ENCODE results near the gene CGNL1. TPM values are rescaled to one million over a fixed set of nuclear protein-coding genes. Genes with fewer than 3 reads are reported as not detected.

Gene CGNL1
- total and polyA plus RNA-seq, 10 of the 15 experiments (the other 5 are each of a cell fraction or from before 2014, with no cell fraction given) = under 0.01 to 0.27 (median 0.04) TPM; not detected in 3

GRCh38 chr15:57345584-57345983, 30.7 kb upstream of the CGNL1 start:
- ATAC-seq (no peak), FAIRE-seq (no peak), DNase-seq (ENCODE audit: low read depth, low spot score) (no peak)
- WGBS (ENCODE audit: insufficient coverage, insufficient replicate concordance, low lambda C conversion rate, missing lambda C conversion rate) = 22% methylated on average over 5 of the region's 5 CpGs
- SMC1A ChIA-PET (ENCODE audit: uncharacterized antibody, unreplicated experiment) = interaction anchor here (1.5 to 2.4 kb wide), 3 partner anchors 40 to 199 kb away, joined by 3 to 13 read pairs (median 6); no protein-coding TSS in a partner anchor
- POLR2A ChIA-PET = no interaction called here
- no peak overlapping the region for H2AFZ ChIP-seq (ENCODE audit: control insufficient read depth, low read depth, low read length)
- no peak overlapping the region for H3K9ac ChIP-seq (ENCODE audit: control insufficient read depth, insufficient read depth, low read length)
- H3K4me2 ChIP-seq (ENCODE audit: control insufficient read depth, insufficient read depth) = no peak overlapping the region
- no peak overlapping the region for H3K4me3 ChIP-seq
- BruUV-seq (replicated peaks) = no TSS peak
- H3K79me2 ChIP-seq (ENCODE audit: control insufficient read depth, insufficient read depth, low read length) = no peaks in the 10 kb centered on the region
- no peak overlapping the region for H3K27ac ChIP-seq (ENCODE audit: control insufficient read depth, insufficient read depth)
- H3K9me3 ChIP-seq (replicated peaks; ENCODE audit: control insufficient read depth, insufficient read depth, low read length) = no peaks in the 10 kb centered on the region
- H3K4me1 ChIP-seq (ENCODE audit: control insufficient read depth, insufficient read depth, low read length) = no peaks in the 10 kb centered on the region
- TF ChIP-seq EGR1 (IDR thresholded peaks at IDR 0.05; ENCODE audit: borderline replicate concordance in 1 of 2, low read depth in 2 of 2, low read length in 2 of 2) (no peak), FOXM1 (IDR thresholded peaks at IDR 0.05; ENCODE audit: low read depth, low read length) (no peak), CBX3 (IDR thresholded peaks at IDR 0.05; ENCODE audit: borderline replicate concordance, low read depth) (no peak), TCF7 (IDR thresholded peaks at IDR 0.05; ENCODE audit: borderline replicate concordance) (no peak), GATAD2B (conservative IDR thresholded peaks at IDR 0.05; ENCODE audit: low read depth) (no peak), RAD51 (IDR thresholded peaks at IDR 0.05) (no peak), TAF1 (IDR thresholded peaks at IDR 0.05; ENCODE audit: borderline replicate concordance, low read depth, low read length) (no peak), PAX8 (IDR thresholded peaks at IDR 0.05) (no peak), CREB1 (IDR thresholded peaks at IDR 0.05; ENCODE audit: low read depth) (no peak), NFIC (IDR thresholded peaks at IDR 0.05; ENCODE audit: low read depth, low read length) (no peak), SMC3 (IDR thresholded peaks at IDR 0.05; ENCODE audit: borderline replicate concordance, low read length) (no peak), PAX5 (IDR thresholded peaks at IDR 0.05; ENCODE audit: borderline replicate concordance, low read depth, low read length) (no peak), MTA2 (IDR thresholded peaks at IDR 0.05; ENCODE audit: low read depth) (no peak), ELK1 (IDR thresholded peaks at IDR 0.05; ENCODE audit: low read depth, low read length) (no peak)
- TF ChIP-seq, protein P1, sequence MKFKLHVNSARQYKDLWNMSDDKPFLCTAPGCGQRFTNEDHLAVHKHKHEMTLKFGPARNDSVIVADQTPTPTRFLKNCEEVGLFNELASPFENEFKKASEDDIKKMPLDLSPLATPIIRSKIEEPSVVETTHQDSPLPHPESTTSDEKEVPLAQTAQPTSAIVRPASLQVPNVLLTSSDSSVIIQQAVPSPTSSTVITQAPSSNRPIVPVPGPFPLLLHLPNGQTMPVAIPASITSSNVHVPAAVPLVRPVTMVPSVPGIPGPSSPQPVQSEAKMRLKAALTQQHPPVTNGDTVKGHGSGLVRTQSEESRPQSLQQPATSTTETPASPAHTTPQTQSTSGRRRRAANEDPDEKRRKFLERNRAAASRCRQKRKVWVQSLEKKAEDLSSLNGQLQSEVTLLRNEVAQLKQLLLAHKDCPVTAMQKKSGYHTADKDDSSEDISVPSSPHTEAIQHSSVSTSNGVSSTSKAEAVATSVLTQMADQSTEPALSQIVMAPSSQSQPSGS (IDR thresholded peaks at IDR 0.05; ENCODE audit: low read length) = no peak
- TF ChIP-seq, protein P2, sequence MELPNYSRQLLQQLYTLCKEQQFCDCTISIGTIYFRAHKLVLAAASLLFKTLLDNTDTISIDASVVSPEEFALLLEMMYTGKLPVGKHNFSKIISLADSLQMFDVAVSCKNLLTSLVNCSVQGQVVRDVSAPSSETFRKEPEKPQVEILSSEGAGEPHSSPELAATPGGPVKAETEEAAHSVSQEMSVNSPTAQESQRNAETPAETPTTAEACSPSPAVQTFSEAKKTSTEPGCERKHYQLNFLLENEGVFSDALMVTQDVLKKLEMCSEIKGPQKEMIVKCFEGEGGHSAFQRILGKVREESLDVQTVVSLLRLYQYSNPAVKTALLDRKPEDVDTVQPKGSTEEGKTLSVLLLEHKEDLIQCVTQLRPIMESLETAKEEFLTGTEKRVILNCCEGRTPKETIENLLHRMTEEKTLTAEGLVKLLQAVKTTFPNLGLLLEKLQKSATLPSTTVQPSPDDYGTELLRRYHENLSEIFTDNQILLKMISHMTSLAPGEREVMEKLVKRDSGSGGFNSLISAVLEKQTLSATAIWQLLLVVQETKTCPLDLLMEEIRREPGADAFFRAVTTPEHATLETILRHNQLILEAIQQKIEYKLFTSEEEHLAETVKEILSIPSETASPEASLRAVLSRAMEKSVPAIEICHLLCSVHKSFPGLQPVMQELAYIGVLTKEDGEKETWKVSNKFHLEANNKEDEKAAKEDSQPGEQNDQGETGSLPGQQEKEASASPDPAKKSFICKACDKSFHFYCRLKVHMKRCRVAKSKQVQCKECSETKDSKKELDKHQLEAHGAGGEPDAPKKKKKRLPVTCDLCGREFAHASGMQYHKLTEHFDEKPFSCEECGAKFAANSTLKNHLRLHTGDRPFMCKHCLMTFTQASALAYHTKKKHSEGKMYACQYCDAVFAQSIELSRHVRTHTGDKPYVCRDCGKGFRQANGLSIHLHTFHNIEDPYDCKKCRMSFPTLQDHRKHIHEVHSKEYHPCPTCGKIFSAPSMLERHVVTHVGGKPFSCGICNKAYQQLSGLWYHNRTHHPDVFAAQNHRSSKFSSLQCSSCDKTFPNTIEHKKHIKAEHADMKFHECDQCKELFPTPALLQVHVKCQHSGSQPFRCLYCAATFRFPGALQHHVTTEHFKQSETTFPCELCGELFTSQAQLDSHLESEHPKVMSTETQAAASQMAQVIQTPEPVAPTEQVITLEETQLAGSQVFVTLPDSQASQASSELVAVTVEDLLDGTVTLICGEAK (IDR thresholded peaks at IDR 0.05; ENCODE audit: borderline replicate concordance) = no peak
- in situ Hi-C loops (cut with MboI) = no loop called here
- CTCF ChIA-PET = interaction anchor here (0.6 to 9.3 kb wide), 4 partner anchors 10 to 709 kb away, joined by 3 to 242 read pairs (median 4); no protein-coding TSS in a partner anchor
- H3K36me3 ChIP-seq (ENCODE audit: control insufficient read depth in 2 of 2, insufficient read depth in 2 of 2, low read length in 1 of 2) = no peaks in the 10 kb centered on the region
- peaks cover 0 to 2% of the 10 kb centered on the region in 2 experiments; a peak in 2 of 4 replicates for H3K27me3 ChIP-seq (replicated peaks in 1 of 2; ENCODE audit: control insufficient read depth in 2 of 2, insufficient read depth in 2 of 2, low read length in 1 of 2)
- intact Hi-C loops (cut with micrococcal nuclease; ENCODE audit: unreplicated experiment) = no loop called here
- RAD21 ChIA-PET (ENCODE audit: unreplicated experiment) = interaction anchor here (1.2 kb wide), 1 partner anchor 182 kb away, joined by 11 read pairs; no protein-coding TSS in a partner anchor
- no peaks in the 10 kb centered on the region for H4K20me1 ChIP-seq (ENCODE audit: control insufficient read depth, insufficient read depth)

Measured in GM12878 (cell line).